Amniotic stem cell (primary cell): ENCODE data around the gene RFLNA.

Experiments used
- DNase-seq: peaks from one replicate; lab custom pipeline; 2025; lab: John Stamatoyannopoulos, UW

Gene RFLNA

GRCh38 chr12:124294780-124295341 lies at the start of gene RFLNA:
Gene RFLNA, plus strand, starts transcription at chr12:124295093. Its CDS starts 337 bp downstream, at chr12:124295430.
- DNase-seq = no peak

GRCh38 chr12:124247331-124247730 lies 47.6 kb upstream of the RFLNA start:
- DNase-seq = no peak

GRCh38 chr12:124248941-124249825 lies 45.7 kb upstream of the RFLNA start:
- no peak for DNase-seq

DNA sequence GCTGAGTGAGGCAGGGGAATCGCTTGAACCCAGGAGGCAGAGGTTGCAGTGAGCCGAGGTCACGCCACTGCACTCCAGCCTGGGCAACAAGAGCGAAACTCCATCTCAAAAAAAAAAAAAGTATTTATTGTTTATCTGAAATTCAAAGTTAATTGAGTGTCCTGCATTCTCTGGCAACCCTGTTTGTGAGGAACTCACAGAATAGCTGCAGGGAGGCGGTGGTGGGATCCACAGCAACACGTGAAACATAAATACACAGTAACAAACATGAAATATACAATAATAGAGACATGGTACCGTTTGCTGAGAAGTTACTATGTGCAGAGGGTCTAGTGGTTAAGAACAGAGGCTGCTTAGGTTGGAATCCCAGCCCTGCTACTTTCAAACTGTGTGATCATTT lies 43.7 kb upstream of the RFLNA start:
- no peak for DNase-seq

GRCh38 chr12:124252964-124253363 lies 41.9 kb upstream of the RFLNA start:
- no peak for DNase-seq

- no peak for DNase-seq
Measured at GRCh38 chr12:124254126-124254525, 40.8 kb upstream of the RFLNA start.

DNA sequence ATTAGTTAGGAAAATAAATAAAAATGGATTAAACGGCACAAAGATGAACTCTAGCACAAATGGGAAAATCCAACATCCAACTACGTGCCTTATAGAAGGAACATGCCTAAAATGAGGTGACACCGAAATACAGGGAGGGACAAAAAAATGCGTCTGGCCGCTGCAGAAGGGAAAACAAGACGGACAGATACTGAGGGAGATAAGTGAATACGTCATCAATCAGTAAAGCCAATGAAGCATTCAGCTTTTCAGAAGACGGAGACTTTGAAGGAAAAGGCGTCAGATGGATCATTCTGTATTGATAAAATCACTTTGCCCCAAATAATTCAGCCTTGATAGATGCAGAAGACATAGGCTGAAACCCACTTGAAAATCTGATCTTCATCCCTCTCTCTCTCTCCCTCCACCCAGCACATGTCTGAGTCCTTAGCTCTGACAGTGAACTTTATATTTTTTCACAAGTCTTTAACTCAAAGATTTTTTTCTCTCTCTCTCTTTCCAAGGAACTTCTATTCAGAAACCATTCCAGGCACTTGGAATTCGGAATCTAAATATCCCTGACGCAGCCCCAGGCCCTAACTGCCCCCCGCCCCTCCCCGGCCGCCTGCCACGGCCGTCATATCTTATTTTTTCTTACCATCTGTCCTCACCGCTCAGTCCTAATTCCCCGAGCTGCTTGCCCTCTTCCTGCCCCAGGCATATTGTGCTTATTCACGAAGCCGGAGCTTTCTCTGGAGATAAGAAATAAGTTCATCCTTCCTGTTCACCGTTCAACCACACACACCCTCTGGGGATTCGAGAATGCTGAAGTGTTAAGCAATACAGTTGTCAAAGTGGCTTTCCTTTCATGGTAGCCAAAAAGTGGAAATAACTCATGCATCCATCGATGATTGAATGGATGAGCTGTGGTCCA lies 35.5 kb upstream of the RFLNA start:
- DNase-seq = no peak

- DNase-seq = no peak
Measured at GRCh38 chr12:124261885-124262284, 33.0 kb upstream of the RFLNA start.

DNA sequence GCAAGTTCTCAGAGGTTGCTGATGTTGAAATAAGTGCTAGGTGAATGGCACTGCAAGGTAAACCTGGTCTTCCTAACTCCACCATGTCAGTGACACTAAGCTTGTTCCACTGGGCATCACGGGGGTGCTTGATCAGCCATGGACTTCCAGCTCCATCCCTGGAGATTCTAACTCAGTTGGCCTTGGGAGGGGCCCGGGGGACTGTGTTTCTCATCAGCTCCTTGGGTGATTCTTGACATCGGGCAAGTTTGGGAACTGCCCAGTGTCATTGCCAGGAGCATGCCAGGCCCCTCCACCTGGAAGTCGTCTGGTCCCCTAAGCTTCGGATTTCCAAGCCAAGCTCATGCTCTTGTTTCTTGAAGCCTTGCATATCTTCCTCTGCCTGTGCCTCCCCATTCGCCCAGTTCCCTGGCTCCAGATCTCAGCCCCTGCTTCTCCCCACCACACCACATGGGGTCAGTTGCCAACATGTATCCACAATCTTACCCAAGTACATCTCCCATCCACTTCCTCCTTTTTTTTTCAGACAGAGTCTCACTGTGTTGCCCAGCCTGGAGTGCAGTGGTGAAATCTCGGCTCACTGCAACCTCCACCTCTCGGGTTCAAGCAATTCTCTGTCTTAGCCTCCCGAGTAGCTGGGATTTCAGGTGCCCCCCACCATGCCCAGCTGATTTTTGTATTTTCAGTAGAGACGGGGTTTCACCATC lies 30.7 kb upstream of the RFLNA start:
- no peak for DNase-seq

DNA sequence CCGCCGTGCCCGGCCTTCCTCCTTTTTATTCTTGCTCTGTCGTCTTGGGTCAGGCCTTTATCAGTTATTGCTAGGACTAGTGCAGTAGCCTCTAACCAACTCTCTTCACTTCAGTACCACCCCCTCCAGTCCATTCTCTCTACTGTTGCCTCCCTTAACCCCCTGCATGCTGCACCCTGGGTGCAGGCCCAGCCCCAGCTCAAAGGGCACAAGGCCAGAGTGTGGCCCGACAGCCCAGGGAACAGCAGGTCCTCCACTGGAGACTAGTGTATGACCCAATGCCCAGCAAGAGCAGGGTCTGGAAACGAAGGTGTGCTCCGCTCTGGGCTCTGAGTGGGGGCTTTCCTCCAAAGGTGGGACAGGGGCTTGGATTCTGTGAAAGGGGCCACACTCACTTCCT lies 30.0 kb upstream of the RFLNA start:
- DNase-seq = no peak

GRCh38 chr12:124267205-124267778 lies 27.6 kb upstream of the RFLNA start:
- DNase-seq = no peak

DNA sequence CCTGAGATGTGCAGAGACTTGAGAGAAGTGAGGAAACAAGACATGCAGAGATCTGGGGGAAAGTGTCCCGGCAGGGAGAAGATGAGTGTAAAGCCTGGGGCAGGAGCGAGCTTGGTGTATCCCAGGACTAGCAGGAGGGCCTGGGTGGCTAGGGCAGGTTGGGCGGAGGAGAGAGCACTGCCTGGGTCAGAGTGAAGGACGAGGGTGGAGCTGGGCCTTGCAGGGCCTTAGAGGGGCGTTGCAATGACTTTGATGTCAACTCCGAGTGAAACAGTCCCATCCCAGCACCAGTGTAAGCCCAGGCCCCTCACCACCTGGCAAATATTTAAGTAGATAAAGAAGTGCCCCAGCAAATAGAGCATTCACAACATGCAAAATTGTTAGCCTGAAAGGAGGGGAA lies 24.2 kb upstream of the RFLNA start:
- no peak for DNase-seq

GRCh38 chr12:124273630-124274029 lies 21.3 kb upstream of the RFLNA start:
- DNase-seq = no peak

GRCh38 chr12:124276337-124276736 lies 18.6 kb upstream of the RFLNA start:
- no peak for DNase-seq

DNA sequence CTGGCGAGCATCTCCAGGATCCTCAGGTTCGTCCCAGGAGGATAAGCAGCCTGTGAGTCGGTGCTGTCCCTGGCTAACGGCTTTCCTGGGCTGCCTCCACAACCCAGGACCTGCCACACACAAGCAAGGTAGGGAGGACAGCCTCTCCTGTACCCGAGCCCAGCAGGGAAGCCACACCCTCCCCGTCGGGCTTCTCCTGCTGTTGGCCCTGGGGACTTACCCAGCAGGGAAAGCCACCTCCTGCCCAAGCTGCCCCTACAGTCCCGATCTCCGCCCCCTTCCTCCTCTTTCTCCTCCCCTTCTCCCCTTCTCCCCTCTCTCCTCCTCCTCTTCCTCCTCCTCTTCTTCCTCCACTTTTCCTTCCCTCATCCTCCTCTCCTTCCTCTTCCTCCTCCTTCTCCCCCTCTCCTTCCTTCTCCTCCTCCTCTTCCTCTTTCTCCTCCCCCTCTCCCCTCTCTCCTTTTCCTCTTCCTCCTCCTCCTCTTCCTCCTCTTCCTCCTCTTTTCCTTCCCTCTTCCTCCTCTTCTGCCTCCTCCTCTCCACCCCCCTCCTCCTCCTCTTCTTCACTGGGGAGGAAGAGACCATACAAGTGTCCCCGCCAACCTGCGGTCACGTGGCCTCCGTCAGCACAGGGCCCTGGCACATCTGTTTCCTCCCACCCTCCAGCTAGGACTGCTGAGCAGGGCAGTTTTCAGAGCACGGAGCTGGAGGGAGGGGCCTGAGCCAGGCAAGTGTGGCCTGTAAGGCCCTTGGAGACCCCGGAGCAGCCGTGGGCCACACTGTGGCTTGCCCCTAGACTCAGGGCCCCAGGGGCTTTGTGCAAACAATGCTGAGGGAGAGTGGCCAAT lies 17.3 kb upstream of the RFLNA start:
- no peak for DNase-seq

DNA sequence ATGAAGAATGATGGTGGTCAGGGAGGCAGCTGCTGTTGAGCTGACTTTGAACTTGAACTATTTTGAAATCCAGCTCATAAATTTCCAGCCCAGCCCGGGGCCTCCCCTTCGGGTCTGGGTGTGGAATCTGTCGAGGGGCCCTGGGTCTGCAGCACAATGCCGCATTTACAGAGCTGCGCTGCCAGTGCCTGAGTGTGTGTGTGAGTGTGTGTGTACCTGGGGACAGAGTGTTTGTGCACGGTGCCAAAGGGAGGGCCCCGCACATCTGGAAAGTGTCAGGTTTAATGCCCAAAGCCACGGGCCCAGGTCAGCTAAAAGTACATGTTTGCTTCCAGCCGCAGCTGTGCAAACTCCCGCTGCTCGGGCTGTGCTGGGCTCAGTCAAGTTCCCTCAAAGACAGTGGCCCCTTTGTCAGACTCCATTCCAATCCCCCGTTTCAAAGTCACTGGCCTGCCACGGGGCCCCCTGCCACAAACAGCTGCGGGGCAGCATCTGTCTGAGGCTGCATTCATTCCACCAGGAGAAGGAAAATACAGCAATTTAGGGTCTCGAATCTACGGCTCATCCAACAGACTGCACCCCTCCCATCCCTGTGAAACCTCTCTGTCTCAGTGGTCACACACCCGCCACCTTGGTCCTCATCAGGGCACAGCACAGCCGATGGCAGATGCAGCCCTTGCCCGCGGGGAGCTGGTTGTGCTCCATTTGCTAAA lies 16.3 kb upstream of the RFLNA start:
- DNase-seq = no peak

GRCh38 chr12:124279315-124279714 lies 15.6 kb upstream of the RFLNA start:
- no peak for DNase-seq

GRCh38 chr12:124279846-124280360 lies 15.0 kb upstream of the RFLNA start:
- DNase-seq = no peak

- no peak for DNase-seq
Measured at GRCh38 chr12:124281309-124281708, 13.6 kb upstream of the RFLNA start.

DNA sequence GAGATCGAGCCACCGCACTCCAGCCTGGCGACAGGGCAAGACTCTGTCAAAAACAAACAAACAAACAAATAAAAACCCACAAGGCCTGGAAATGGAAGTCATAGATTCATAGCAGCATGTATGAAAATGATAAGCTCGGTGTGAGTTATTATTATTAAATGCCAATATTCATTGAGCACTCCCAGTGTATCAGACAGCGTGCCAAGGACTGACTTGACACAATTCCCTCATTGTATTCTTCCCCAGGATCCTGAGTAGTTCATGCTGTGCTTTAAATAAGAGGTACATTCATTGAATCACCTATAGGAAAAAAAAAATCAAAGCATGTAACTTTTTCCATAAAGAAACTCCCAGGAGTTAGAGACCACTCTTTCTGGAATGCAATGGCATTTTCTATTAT lies 12.6 kb upstream of the RFLNA start:
- no peak for DNase-seq
